ENCODE measurements around the gene TNFRSF8.
A peak's percentile ranks its signal among the peaks of the same experiment; 100 is the strongest.
"Not testable (repeated sequence)": the region's sequence is repeated elsewhere in the genome, so short reads cannot be mapped to it uniquely, and the experiment has no call there.

The TNFRSF8 gene

GRCh38 chr1:12085643-12086260 is 22.6 kb downstream of the TNFRSF8 start:
- DNase-seq (ENCODE audit: low read depth), result no peak

- DNase-seq (ENCODE audit: low read depth), result no peak
Measured at GRCh38 chr1:12087797-12088314, 24.8 kb downstream of the TNFRSF8 start.

DNA sequence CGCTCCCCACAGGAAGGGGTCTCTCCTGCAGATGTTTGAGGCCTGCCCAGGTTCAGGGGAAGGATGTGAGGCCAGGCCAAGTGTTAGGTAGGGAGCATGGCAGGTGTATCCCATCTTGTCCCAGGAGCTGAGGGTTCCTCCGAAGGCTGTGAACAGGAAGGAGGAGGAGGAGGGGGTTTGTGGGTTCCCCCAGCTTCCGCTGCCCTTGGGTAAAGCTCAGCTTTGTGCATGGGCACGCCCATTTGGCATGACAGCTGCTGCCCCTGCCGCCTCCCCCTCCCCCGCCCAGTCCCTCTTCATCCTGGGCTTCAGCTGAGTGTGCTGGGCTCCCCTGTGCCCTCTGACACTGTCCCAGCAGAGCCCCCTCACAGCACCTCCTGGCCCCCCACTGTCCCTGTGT is 25.5 kb downstream of the TNFRSF8 start:
- DNase-seq (ENCODE audit: low read depth), result no peak

DNA sequence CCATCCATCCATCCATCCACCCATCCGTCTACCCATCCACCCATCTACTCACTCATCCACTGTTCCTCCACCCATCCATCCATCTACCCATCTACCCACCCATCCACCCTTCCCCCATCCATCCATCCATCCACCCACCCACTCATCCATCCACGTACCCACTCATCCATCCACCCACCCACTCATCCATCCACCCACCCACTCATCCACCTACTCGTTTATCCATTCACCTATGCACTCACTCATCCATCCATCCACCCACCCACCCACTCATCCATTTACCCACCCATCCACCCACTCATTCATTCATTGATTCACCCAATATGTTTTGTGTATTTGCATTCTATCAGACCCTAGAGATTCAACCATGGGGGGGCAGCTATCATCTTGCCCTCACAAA is 27.2 kb downstream of the TNFRSF8 start:
- DNase-seq (ENCODE audit: low read depth), result no peak

DNA sequence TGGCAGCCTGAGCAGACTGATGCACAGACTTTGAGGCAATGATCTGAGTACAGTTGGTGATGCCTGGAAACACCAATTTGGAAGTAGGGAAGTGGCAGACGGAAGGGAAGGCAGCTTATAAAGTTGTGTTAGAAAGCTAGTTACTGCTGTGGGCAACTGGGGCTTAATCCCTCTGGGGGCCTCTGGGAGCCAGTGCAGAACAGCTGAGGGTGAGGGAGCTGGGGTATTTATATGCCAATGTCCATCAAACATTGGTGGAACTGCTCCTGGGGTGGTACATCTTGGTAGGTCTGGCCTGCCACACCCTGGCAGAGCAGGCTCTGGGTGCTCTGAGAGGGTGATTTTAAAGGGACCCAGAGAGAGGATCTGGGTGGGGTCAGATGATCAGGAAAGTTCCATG is 28.1 kb downstream of the TNFRSF8 start:
- DNase-seq (ENCODE audit: low read depth), result no peak

GRCh38 chr1:12094180-12094579 is 31.1 kb downstream of the TNFRSF8 start:
- no peak for DNase-seq (ENCODE audit: low read depth)

- DNase-seq (ENCODE audit: low read depth), result peak; percentile 5
Measured at GRCh38 chr1:12095452-12096263, 32.6 kb downstream of the TNFRSF8 start.

- DNase-seq (ENCODE audit: low read depth), result no peak
Measured at GRCh38 chr1:12096615-12097014, 33.5 kb downstream of the TNFRSF8 start.

DNA sequence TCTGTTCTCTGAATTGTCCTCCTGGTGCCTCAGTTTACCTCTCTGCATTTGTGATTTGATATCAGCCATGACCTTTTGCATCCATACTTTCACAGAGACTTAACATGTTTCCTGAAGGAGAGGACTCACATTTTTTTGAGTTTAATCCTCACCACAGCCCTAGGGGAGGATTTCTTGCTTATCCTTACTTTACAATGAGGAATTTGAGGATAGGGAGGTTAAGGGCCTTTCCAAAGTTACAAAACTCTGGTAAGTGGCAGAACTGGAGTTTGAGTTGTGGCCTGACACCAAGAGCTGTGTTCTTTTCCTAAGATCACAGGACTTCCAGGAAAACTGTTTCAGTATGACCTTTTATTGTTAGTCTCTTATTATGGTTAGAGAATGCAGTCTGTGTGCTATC is 34.2 kb downstream of the TNFRSF8 start:
- DNase-seq (ENCODE audit: low read depth), result no peak

GRCh38 chr1:12098786-12099185 is 35.7 kb downstream of the TNFRSF8 start:
- DNase-seq (ENCODE audit: low read depth), result no peak

DNA sequence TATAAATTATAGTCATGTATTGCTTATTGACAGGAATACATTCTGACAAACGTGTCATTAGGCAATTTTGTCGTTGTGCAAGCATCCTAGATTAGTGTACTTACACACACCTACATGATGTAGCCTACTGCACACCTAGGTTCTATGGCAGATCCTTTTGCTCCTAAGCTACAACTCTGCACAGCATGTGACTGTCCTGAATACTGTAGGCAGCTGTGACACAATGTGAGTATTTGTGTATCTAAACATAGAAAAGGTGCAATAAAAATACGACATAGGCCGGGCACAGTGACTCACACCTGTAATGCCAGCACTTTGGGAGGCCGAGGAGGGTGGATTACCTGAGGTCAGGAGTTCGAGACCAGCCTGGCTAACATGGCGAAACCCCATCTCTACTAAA is 36.5 kb downstream of the TNFRSF8 start:
- DNase-seq (ENCODE audit: low read depth), result no peak

DNA sequence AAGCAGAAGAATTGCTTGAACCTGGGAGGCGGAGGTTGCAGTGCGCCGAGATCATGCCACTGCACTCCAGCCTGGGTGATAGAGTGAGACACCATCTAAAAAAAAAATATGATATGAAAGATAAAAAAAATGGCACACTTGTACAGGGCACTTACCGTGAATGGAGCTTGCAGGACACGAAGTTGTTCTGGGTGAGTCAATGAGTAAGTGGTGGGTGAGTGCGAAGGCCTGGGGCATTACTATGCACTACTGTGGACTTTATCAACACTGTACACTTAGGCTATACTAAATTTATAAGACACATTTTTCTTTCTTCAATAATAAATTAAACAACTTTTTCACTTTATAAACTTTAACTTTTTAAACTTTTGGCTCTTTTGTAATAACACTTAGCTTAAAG is 37.0 kb downstream of the TNFRSF8 start:
- no peak for DNase-seq (ENCODE audit: low read depth)

GRCh38 chr1:12101120-12101519 is 38.0 kb downstream of the TNFRSF8 start:
- not testable (repeated sequence) for DNase-seq (ENCODE audit: low read depth)

- DNase-seq (ENCODE audit: low read depth), result no peak
Measured at GRCh38 chr1:12102066-12102465, 39.0 kb downstream of the TNFRSF8 start.

GRCh38 chr1:12104417-12104816 is 41.3 kb downstream of the TNFRSF8 start:
- no peak for DNase-seq (ENCODE audit: low read depth)

- DNase-seq (ENCODE audit: low read depth), result no peak
Measured at GRCh38 chr1:12106153-12106552, 43.0 kb downstream of the TNFRSF8 start.

DNA sequence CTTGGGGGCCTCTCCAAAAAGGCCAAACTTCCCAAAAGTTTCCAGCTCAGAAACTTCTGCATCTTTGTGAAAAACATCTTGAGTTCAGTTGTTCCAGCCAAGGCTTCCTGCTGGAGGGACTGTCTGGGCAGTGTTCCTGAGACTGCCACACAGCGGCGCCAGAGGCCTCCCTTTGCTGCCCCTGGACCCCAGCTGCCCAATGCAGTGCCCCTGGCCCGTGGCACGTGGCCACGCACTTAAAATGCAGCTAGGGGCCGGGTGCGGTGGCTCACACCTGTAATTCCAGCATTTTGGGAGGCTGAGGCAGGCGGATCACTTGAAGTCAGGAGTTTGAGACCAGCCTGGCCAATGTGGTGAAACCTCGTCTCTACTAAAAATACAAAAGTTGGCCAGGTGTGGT is 43.8 kb downstream of the TNFRSF8 start:
- not testable (repeated sequence) for DNase-seq (ENCODE audit: low read depth)

GRCh38 chr1:12107718-12108117 is 44.6 kb downstream of the TNFRSF8 start:
- no peak for DNase-seq (ENCODE audit: low read depth)

DNA sequence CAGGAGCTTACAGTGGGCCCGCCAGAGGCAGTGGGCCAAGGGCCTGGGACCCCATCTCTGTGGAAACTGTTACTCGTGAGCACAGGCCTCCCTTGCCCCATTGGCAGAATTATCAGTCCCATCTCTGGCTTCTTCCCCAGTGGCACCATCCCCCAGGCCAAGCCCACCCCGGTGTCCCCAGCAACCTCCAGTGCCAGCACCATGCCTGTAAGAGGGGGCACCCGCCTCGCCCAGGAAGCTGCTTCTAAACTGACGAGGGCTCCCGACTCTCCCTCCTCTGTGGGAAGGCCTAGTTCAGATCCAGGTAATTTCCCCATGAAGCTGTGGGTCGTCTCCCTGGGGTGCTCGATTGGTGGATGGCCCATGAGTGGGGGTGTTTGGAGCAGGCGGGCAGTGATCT is 46.8 kb downstream of the TNFRSF8 start:
- DNase-seq (ENCODE audit: low read depth), result no peak

GRCh38 chr1:12111741-12112140 is 48.6 kb downstream of the TNFRSF8 start:
- no peak for DNase-seq (ENCODE audit: low read depth)

- no peak for DNase-seq (ENCODE audit: low read depth)
Measured at GRCh38 chr1:12112711-12113161, 49.6 kb downstream of the TNFRSF8 start.

DNA sequence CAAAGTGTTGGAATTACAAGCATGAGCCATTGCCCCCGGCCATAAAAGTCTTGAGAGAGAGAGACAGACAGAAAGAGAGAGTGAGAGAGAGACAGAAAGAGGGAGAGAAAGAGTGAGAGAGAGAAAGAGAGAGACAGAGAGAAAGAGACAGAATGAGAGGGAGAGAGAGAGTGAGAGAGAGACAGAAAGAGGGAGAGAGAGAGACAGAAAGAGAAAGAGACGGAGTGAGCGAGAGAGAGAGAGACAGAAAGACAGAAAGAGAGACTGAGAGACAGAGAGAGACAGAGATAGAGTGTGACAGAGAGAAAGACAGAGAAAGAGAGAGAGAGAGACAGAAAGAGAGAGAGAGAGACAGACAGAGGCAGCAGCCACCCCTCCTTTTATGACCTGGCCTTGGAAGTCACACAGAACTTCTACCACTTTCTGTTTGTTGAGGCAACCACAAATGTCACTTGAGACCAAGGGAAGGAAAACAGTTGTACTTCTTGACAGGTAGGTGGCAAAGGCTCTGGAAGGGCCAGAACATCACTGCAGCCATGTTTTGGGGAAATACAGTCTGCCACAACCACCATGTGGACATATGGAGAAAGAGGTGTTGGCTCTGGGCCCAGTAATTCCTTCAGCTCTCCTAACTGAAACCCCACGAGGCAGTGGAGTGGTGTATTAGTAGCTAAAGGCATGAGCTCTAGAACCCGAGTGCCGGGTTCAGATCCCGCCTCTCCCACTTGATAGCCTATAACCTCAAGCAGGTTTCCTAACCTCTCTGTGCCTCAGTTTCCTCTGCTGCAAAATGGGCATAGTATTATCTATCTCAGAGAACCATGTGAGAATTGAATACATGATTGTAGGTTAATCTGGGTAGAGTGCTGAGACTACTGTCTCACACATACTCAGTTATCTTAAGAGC is 50.6 kb downstream of the TNFRSF8 start:
- DNase-seq (ENCODE audit: low read depth), result no peak

DNA sequence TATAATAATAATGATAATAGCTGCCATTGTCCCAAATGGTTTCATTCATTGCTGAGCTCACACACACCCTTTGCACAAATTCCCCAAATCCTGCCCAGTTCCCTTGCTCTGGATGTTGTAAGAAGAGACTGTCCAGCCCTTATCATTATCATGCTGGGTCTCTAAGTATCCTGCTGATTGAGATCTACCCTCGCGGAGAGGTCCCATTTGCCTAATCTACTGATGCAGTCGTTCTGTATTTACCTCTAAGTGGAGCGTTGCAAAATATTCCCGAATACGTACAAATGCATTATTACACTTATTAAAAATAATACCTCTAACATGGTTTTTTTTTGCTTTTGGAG is 51.2 kb downstream of the TNFRSF8 start:
- no peak for DNase-seq (ENCODE audit: low read depth)
